Small intestine (tissue), 7 donors: ENCODE measurements around the gene PDLIM3. TPM values are rescaled to one million over a fixed set of nuclear protein-coding genes. Genes with fewer than 3 reads are reported as not detected.
"Not testable (repeated sequence)": the region's sequence is repeated elsewhere in the genome, so short reads cannot be mapped to it uniquely, and the experiment has no call there.

Experiments used
- DNase-seq, 2 donors: peaks; one replicate each; pipeline versions ENCODE4 v3.0.0 to v3.0.0-alpha.2; 2013
- FAIRE-seq: peaks from 2 replicates; lab custom pipeline; 2012; peaks lifted over from hg19 to GRCh38; lab: Jason Lieb, UNC
- H3K27ac ChIP-seq, 3 donors: one replicate each; pipeline ENCODE4 v1.5.1; 2013; ENCODE audit warnings: low read length in 2 of 3, mild to moderate bottlenecking in 2 of 3, control low read depth in 1 of 3, inconsistent platforms in 1 of 3, low read depth in 1 of 3, moderate library complexity in 1 of 3
- H3K27me3 ChIP-seq, 3 donors: one replicate each; pipeline ENCODE4 v1.6.1; 2013; ENCODE audit warnings: low read length in 3 of 3, inconsistent platforms in 1 of 3; ENCODE audit not compliant: control insufficient read depth in 3 of 3, insufficient read depth in 3 of 3
- H3K36me3 ChIP-seq, 3 donors: one replicate each; pipeline ENCODE4 v1.6.1; 2013; ENCODE audit warnings: low read length in 3 of 3, inconsistent platforms in 1 of 3, low read depth in 1 of 3, mild to moderate bottlenecking in 1 of 3, moderate library complexity in 1 of 3; ENCODE audit not compliant: control insufficient read depth in 3 of 3, insufficient read depth in 2 of 3
- H3K4me1 ChIP-seq, 3 donors: one replicate each; pipeline ENCODE4 v1.6.1; 2013; ENCODE audit warnings: low read length in 2 of 3, inconsistent platforms in 1 of 3, low read depth in 1 of 3, mild to moderate bottlenecking in 1 of 3, moderate library complexity in 1 of 3; ENCODE audit not compliant: control insufficient read depth in 3 of 3, insufficient read depth in 2 of 3
- H3K4me3 ChIP-seq, 3 donors: one replicate each; pipeline ENCODE4 v1.5.1; 2013; ENCODE audit warnings: low read length in 3 of 3, control low read depth in 1 of 3, inconsistent platforms in 1 of 3, low read depth in 1 of 3, mild to moderate bottlenecking in 1 of 3, moderate library complexity in 1 of 3
- H3K9me3 ChIP-seq, 2 donors: one replicate each; pipeline ENCODE4 v1.6.1; 2013; ENCODE audit warnings: low read depth in 1 of 2, low read length in 1 of 2; ENCODE audit not compliant: control insufficient read depth in 2 of 2, insufficient read depth in 1 of 2
- WGBS, 3 donors: extraction: QIAGEN DNeasy Blood & Tissue Kit; methylation state at CpG; one replicate each; pipeline ENCODE4 v1.1.7; 2013; 5-methylcytosine and 5-hydroxymethylcytosine counted together
- polyA plus RNA-seq, 4 donors: library from polyadenylated mRNA; stranded (reverse) in 3 of 4; unstranded in 1 of 4; fragments of 200-250 nt in 3 of 4; fragments of 120-200 nt in 1 of 4; gene quantifications; one replicate each; pipeline versions ENCODE4 v1.2.1 to v1.2.3, GENCODE V29; 2013
- donor health status: healthy with polysubstance abuse.
- donor health status: control.
- donor health status: control.
- donor health status: Bipolar disorder and iron deficiency.
- donor health status: healthy.

The PDLIM3 gene
- polyA plus RNA-seq, 4 donors: 2.9 to 27.6 (median 15.3) TPM

DNA sequence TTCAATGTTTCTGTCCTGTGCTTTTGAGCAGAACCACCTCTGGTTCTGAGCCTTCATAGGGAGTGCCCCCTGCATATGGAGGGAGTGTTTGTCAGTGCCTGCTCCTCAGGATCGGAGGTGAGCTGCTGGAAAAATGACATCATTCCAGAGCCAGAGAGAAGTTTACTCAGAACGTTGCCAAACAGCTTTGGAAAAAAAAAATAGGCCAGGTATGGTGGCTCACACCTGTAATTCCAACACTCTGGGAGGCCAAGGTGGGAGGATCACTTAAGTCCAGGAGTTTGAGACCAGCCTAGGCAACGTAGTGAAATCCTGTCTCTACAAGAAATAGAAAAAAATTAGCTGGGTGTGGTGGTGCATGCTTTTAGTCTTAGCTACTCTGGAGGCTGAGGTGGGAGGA lies 27.2 kb upstream of the PDLIM3 start:
- peaks cover 0 to 15% (median 0%) of the 10 kb centered on the region in 3 donors for H3K4me1 ChIP-seq
- H3K36me3 ChIP-seq: no peaks in the 10 kb centered on the region
- no peaks in the 10 kb centered on the region for H3K27me3 ChIP-seq
- WGBS, 3 donors: 43 to 70% (median 50%) methylated on average over 3 of the region's 3 CpGs
- FAIRE-seq: no peak
- no peaks in the 10 kb centered on the region for H3K9me3 ChIP-seq
- no peak overlapping the region for H3K27ac ChIP-seq
- no peak for DNase-seq
- H3K4me3 ChIP-seq: no peak overlapping the region

DNA sequence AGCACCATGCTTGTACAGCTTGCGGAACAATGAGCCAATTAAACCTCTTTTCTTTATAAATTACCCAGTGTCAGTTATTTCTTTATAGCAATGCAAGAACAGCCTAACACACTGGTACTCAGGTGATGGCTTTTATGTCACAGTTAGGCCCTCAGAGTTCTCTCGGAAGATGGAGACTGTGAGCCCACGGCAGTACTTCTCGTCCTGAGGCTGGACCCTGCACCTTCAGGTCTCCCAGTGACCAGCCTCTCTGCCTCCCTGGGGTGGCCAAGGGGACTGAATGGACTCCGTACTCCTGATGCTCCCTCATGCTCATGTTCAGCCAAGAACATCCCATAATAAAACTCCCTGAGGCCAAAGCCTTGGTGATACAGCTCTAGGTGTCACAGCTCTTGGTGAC lies 25.0 kb upstream of the PDLIM3 start:
- WGBS, 3 donors: 87 to 93% (median 90%) methylated on average over 5 of the region's 5 CpGs
- Histone ChIP-seq H3K4me1 (no peaks in the 10 kb centered on the region), H3K36me3 (no peaks in the 10 kb centered on the region), H3K27me3 (no peaks in the 10 kb centered on the region), H3K27ac (no peak overlapping the region), H3K9me3 (no peaks in the 10 kb centered on the region), H3K4me3 (no peak overlapping the region)
- no peak for DNase-seq
- FAIRE-seq: no peak

DNA sequence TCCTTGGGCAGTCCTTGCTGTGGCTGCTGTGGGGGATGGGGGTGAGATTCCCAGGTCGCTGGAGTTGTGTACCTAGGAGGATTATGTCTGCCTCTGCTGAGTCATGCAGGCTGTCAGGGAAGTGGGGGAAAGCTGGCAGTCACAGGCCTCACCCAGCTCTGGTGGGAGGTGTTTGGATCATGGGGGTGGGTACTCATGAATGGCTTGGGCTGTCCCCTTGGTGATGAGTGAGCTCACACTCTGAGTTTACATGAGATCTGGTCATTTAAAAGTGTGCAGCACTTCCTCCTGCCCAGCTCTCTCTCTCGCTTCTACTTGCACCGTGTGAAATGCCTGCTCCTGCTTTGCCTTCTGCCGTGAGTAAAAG lies 24.6 kb upstream of the PDLIM3 start:
- Histone ChIP-seq H3K4me3 (no peak overlapping the region), H3K36me3 (no peaks in the 10 kb centered on the region), H3K27me3 (no peaks in the 10 kb centered on the region), H3K9me3 (no peaks in the 10 kb centered on the region), H3K4me1 (no peaks in the 10 kb centered on the region), H3K27ac (no peak overlapping the region)
- WGBS, 3 donors: 51 to 54% (median 52%) methylated on average over 4 of the region's 4 CpGs
- DNase-seq: peak; percentile 19 to 60
- no peak for FAIRE-seq

DNA sequence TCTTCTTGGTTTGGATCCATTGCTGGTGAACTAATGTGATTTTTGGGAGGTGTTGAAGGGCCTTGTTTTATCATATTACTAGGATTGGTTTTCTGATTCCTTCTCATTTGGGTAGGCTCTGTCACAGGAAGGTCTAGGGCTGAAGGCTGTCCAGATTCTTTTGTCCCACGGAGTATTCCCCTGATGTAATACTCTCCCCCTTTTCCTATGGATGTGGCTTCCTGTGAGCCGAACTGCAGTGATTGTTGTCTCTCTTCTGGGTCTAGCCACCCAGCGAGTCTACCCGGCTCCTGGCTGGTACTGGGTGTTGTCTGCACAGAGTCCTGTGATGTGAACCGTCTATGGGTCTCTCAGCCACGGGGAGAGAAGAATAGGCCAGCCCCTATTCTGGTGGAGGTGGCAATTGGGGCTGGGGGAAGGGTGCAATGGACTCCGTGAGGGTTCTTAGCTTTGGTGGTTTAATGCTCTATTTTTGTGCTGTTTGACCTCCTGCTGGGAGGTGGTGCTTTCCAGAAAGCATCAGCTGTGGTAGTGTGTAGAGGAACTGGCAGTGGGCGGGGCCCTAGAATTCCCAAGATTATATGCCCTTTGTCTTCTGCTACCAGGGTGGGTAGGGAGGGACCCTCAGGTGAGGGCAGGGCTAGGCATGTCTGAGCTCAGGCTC lies 24.1 kb upstream of the PDLIM3 start:
- not testable (repeated sequence) for H3K4me1 ChIP-seq, H3K27me3 ChIP-seq, H3K36me3 ChIP-seq, H3K27ac ChIP-seq, H3K9me3 ChIP-seq, DNase-seq, H3K4me3 ChIP-seq, FAIRE-seq
- 66 to 77% (median 69%) methylated on average over 8 of the region's 8 CpGs for WGBS, 3 donors

DNA sequence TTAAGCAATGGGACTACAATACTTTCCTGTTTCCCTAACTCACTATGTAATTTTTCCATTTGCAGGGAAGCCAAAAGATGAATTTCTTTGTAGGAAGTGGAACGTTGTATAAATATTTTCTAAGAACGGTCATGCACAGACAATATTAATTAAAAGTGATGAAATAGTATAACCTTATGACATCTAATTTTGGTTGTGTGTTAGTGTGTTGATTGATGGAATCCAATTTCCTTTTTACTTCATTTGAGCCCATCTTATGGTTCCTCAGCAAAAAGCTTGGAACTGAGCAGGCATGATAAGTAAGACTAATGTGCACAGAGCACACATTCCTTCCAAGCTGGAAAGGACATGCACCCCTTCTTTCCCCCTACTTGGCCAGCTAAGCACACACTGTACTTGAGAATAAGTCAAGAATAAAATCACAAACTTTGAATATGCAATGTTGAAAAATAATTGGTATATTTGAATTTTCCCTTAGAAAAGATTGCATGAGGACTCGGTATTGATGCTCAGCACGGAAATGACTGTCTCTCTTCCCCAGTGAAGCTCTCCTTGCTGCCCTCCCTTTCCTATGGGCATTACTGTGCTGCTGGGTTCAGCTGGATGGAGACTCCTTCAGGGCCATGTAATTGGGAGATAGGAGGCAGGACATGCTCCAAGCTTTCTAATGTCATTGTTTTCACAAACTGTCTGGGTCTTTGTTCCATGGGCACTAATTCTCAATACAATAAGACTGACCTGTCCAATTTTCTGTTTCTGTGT lies 19.2 kb upstream of the PDLIM3 start:
- no peaks in the 10 kb centered on the region for H3K36me3 ChIP-seq
- H3K4me3 ChIP-seq: no peak overlapping the region
- WGBS, 3 donors: 53 to 86% (median 84%) methylated on average over 4 of the region's 4 CpGs
- no peaks in the 10 kb centered on the region for H3K9me3 ChIP-seq
- FAIRE-seq (no peak), DNase-seq (no peak)
- no peaks in the 10 kb centered on the region for H3K27me3 ChIP-seq
- no peaks in the 10 kb centered on the region for H3K4me1 ChIP-seq
- H3K27ac ChIP-seq: no peak overlapping the region

DNA sequence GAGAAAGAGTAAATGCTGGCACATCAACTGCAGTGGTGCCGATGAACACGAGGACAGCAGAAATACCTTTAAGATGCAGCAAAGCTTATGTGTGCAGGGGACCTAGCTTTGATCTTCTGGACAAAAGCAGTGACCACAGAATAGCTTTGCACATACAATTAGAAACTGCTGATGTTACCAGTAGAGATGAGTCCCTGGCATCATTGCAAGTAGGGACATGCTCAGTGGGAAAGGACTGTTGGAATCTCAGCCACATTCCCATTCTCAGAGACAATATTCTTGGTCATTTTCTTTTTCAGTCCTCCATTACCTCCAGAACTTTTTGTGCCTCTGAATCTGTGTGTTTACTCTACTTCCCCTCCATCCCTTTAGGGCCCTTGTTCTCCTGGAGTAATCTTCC lies 16.9 kb upstream of the PDLIM3 start:
- no peaks in the 10 kb centered on the region for H3K9me3 ChIP-seq
- 83 to 88% (median 88%) methylated on average over 2 of the region's 2 CpGs for WGBS, 3 donors
- FAIRE-seq (no peak), DNase-seq (no peak)
- no peak overlapping the region for H3K4me3 ChIP-seq
- H3K27me3 ChIP-seq: no peaks in the 10 kb centered on the region
- H3K27ac ChIP-seq: no peak overlapping the region
- H3K4me1 ChIP-seq: no peaks in the 10 kb centered on the region
- no peaks in the 10 kb centered on the region for H3K36me3 ChIP-seq

DNA sequence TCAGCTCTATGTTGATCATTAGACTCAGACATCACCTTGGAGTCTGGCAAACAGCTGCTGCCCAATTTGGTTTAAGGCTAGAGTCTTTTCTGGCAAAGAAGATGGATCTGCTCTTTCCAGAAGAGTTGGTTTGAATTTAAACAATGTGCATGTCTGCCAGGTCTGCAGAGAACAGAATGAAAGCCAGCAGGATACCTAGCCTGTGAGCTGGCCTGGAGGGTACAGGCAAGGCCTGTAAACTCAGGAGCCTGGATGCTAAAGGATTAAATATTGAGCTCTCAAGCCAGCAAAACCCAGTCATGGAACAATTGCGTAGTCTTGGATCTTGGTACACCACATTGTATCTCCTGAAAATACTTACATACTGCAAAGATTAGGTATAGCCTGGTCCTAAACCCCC lies 15.6 kb upstream of the PDLIM3 start:
- H3K4me3 ChIP-seq: no peak overlapping the region
- FAIRE-seq (no peak), DNase-seq (no peak)
- H3K27ac ChIP-seq: no peak overlapping the region
- H3K27me3 ChIP-seq: no peaks in the 10 kb centered on the region
- no peaks in the 10 kb centered on the region for H3K4me1 ChIP-seq
- no peaks in the 10 kb centered on the region for H3K9me3 ChIP-seq
- WGBS, 3 donors: 42 to 100% (median 53%) methylated on average over 1 of the region's 1 CpG
- H3K36me3 ChIP-seq: no peaks in the 10 kb centered on the region

DNA sequence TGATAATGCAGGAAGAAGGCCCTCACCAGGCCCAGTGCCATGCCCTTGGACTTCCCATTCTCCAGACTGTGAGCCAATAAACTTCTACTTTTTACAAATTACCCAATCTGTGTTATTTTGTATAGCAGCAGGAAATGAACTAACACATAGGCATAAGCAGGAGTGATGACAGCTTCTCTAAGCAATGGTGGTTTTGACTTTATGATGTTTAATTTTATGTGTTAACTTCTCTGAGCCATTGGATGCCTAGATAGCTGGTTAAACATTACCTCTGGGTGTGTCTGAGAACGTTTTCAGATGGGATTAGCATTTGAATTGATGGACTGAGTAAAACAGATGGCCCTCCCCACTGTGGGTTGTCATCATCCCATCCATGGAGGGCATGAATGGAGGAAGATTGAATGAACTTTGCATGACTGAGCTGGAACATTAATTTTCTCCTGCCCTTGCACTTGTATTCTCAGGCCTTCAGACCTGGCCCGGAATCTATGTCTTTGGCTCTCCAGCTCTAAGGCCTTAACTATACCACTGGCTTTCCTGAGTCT lies 13.9 kb upstream of the PDLIM3 start:
- Histone ChIP-seq H3K36me3 (no peaks in the 10 kb centered on the region), H3K9me3 (no peaks in the 10 kb centered on the region), H3K4me3 (no peak overlapping the region), H3K27me3 (no peaks in the 10 kb centered on the region), H3K27ac (no peak overlapping the region), H3K4me1 (no peaks in the 10 kb centered on the region)
- FAIRE-seq: no peak
- no peak for DNase-seq
- WGBS, 3 donors: 45 to 62% (median 48%) methylated on average over 2 of the region's 2 CpGs
